Activated CD8-positive, alpha-beta T cell treated with anti-CD3 and anti-CD28 coated beads for 36 hours (primary cell): ENCODE measurements around the gene MVK. TPM values are rescaled to one million over a fixed set of nuclear protein-coding genes. Genes with fewer than 3 reads are reported as not detected.
A peak's percentile ranks its signal among the peaks of the same experiment; 100 is the strongest.

Source experiments
- ATAC-seq: fragments of 200-7000 bp; cut with Tn5 transposase; one replicate; pipeline ENCODE4 v1.10.0; 2021; ENCODE audit warnings: mild to moderate bottlenecking, moderate library complexity
- CTCF ChIA-PET: fragments of 350-600 bp; sonication (Branson Sonifier 250); formaldehyde crosslinking; loops from one replicate; lab custom pipeline; 2021; ENCODE audit warnings: antibody characterized with exemption; lab: Charles Lee
- POLR2A ChIA-PET: fragments of 350-600 bp; sonication (Branson Sonifier 250); formaldehyde crosslinking; loops from one replicate; lab custom pipeline; 2021; ENCODE audit warnings: antibody characterized with exemption; lab: Charles Lee
- DNase-seq: peaks from one replicate; pipeline ENCODE4 v3.0.0-alpha.2; 2020
- H3K27ac Mint-ChIP-seq: one replicate; pipeline ENCODE4 v1.8.0; 2021; ENCODE audit warnings: mild to moderate bottlenecking, mixed read lengths
- H3K27me3 Mint-ChIP-seq: one replicate; pipeline ENCODE4 v1.8.0; 2021; ENCODE audit warnings: mixed read lengths
- H3K36me3 Mint-ChIP-seq: one replicate; pipeline ENCODE4 v1.8.0; 2021; ENCODE audit warnings: low read depth, mixed read lengths
- H3K4me1 Mint-ChIP-seq: one replicate; pipeline ENCODE4 v1.8.0; 2021; ENCODE audit warnings: low read depth, mixed read lengths
- H3K4me3 Mint-ChIP-seq: one replicate; pipeline ENCODE4 v1.8.0; 2021; ENCODE audit warnings: mild to moderate bottlenecking, moderate library complexity, mixed read lengths
- H3K9me3 Mint-ChIP-seq: one replicate; pipeline ENCODE4 v1.8.0; 2021; ENCODE audit warnings: mixed read lengths
- CTCF ChIP-seq: fragments of 200-600 bp; IDR thresholded peaks from one replicate; pipeline ENCODE4 v1.8.0; 2022; ENCODE audit warnings: antibody characterized with exemption, mild to moderate bottlenecking
- intact Hi-C: fragments of 100-400 bp; cut with micrococcal nuclease; formaldehyde crosslinking; loops from one replicate; pipeline ENCODE4 v1.10.0; 2022
- total RNA-seq, 2 experiments: library from RNA; stranded (reverse); gene quantifications; one replicate each; pipeline ENCODE4 v1.2.3, GENCODE V29; 2021

The MVK gene
- total RNA-seq, 2 experiments from 2014 or later = 16.2 to 19.8 TPM

- POLR2A ChIA-PET = interaction anchor here (1.9 kb wide), 1 partner anchor 18 kb away, joined by 6 read pairs; the partner anchor contains the start of gene MVK
Observed at GRCh38 chr12:109592195-109592904, 18.8 kb downstream of the MVK start.

GRCh38 chr12:109592905-109593272 lies 19.3 kb downstream of the MVK start:
- CTCF ChIA-PET = interaction anchor here (1.1 to 3.3 kb wide), 2 partner anchors 183 to 253 kb away, joined by 3 to 17 read pairs; no protein-coding TSS in a partner anchor
- TF ChIP-seq CTCF = no peak
- no peak for DNase-seq
- H3K27me3 Mint-ChIP-seq = no peaks in the 10 kb centered on the region
- peaks cover 23% of the 10 kb centered on the region for H3K4me1 Mint-ChIP-seq
- peaks cover 7% of the 10 kb centered on the region for H3K36me3 Mint-ChIP-seq
- H3K4me3 Mint-ChIP-seq = no peak overlapping the region
- no peaks in the 10 kb centered on the region for H3K9me3 Mint-ChIP-seq
- H3K27ac Mint-ChIP-seq = no peak overlapping the region
- POLR2A ChIA-PET = interaction anchor here (1.9 kb wide), 1 partner anchor 19 kb away, joined by 6 read pairs; the partner anchor contains the start of gene MVK
- intact Hi-C loops = no loop called here
- ATAC-seq = no peak

More at GRCh38 chr12:109592195-109592904, 18.8 kb downstream of the MVK start:
- CTCF ChIA-PET = interaction anchor here (1.1 to 3.3 kb wide), 2 partner anchors 183 to 253 kb away, joined by 3 to 17 read pairs; no protein-coding TSS in a partner anchor
- intact Hi-C loops = no loop called here
- DNase-seq (no peak), ATAC-seq (no peak)
- H3K36me3 Mint-ChIP-seq = peaks cover 7% of the 10 kb centered on the region
- H3K4me1 Mint-ChIP-seq = peaks cover 19% of the 10 kb centered on the region
- no peaks in the 10 kb centered on the region for H3K27me3 Mint-ChIP-seq
- no peak for TF ChIP-seq CTCF
- no peaks in the 10 kb centered on the region for H3K9me3 Mint-ChIP-seq
- H3K27ac Mint-ChIP-seq = no peak overlapping the region
- H3K4me3 Mint-ChIP-seq = no peak overlapping the region

DNA sequence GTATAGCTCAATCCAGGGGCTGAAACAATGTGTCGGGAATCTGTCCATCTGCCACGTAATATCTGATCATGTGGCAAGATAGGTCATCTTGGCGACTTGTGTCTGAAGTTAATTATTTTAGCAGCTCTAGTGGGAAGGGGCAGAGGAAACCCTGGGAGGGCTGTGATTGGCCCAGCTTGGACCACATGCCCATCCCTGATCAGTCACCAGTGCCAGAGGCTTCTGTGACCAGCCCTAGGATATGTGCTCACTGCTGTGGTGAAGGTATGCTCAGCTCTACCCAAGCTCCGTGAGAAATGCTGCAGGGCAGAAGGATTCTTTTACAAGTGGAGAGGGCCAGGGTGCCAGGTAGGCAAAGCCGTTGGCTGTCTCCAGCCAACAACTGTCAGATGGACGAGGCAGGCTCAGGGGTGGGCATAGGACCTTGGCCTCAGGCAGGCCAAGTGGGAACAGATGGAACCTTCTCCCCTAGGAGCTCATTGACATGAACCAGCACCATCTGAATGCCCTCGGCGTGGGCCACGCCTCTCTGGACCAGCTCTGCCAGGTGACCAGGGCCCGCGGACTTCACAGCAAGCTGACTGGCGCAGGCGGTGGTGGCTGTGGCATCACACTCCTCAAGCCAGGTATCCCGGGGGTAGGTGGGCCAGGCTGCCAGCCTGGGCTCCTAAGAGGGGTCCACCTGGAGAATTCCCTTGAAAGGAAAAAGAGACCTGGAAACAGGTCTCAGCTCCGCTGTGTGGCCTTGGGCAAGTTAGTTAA lies 21.1 kb downstream of the MVK start:
- H3K4me1 Mint-ChIP-seq = peaks cover 24% of the 10 kb centered on the region
- intact Hi-C loops = loop anchor here (5.0 kb wide), 1 partner anchor 183 kb away; no protein-coding TSS in a partner anchor

DNA sequence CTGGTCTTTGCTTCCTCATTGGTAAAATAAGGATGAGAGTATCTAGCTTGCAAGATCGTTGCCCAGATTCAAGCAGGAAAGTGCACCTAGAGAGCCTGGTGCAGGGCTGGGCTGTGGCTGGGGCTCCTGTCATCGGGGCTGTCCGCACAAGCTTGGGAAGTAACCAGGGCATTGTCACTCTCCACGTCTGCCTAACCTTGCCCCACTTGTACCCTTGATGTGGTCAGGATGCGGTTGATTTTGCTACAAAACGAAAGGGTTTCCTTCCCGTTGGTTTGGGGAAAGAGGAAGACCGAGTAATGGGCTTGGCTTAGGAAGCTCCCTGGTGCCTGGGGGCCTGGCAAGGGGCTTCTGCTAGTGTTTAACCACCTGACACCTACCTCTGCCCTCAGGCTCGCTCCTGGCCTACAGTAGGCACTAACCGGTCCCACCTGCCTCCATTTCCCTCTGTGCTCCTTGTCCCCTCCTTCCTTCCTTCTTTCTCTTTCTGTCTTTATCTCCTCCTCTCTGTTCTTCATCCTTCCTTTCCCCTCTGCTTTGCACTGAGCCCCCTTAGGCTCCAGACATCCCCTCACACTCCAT lies 21.8 kb downstream of the MVK start:
- no peak for TF ChIP-seq CTCF
- Mint-ChIP-seq H3K4me3 (no peak overlapping the region), H3K27me3 (no peaks in the 10 kb centered on the region), H3K36me3 (peaks cover 5% of the 10 kb centered on the region), H3K9me3 (no peaks in the 10 kb centered on the region), H3K4me1 (peaks cover 24% of the 10 kb centered on the region), H3K27ac (no peak overlapping the region)
- DNase-seq (peak; percentile 72), ATAC-seq (peak; percentile 79)
- intact Hi-C loops = loop anchor here (5.0 kb wide), 1 partner anchor 182 kb away; no protein-coding TSS in a partner anchor
- ChIA-PET CTCF (interaction anchor here (1.0 to 4.8 kb wide), 4 partner anchors 10 to 250 kb away, joined by 3 to 39 read pairs (median 10); partner anchors contain the start of genes MMAB and MVK), POLR2A (interaction anchor here (0.6 to 0.9 kb wide), 2 partner anchors 344 to 542 kb away, joined by 3 read pairs; no protein-coding TSS in a partner anchor)

More for the DNA sequence above, 21.1 kb downstream of the MVK start:
- no peak overlapping the region for H3K27ac Mint-ChIP-seq
- DNase-seq = no peak
- H3K9me3 Mint-ChIP-seq = no peaks in the 10 kb centered on the region
- ATAC-seq = no peak
- no peak overlapping the region for H3K4me3 Mint-ChIP-seq
- ChIA-PET POLR2A (interaction anchor here (0.9 to 1.9 kb wide), 2 partner anchors 21 to 541 kb away, joined by 3 to 6 read pairs; partner anchors contain the start of gene MVK), CTCF (interaction anchor here (1.0 to 4.8 kb wide), 5 partner anchors 9 to 251 kb away, joined by 3 to 39 read pairs (median 3); partner anchors contain the start of genes MMAB and MVK)
- no peak for TF ChIP-seq CTCF
- no peaks in the 10 kb centered on the region for H3K27me3 Mint-ChIP-seq
- H3K36me3 Mint-ChIP-seq = peaks cover 5% of the 10 kb centered on the region
